Endodermal cell (in vitro differentiated cells): ENCODE data around the gene PRSS36. TPM values are rescaled to one million over a fixed set of nuclear protein-coding genes. Genes with fewer than 3 reads are reported as not detected.

Experiments
- DNase-seq: peaks from one replicate; pipeline ENCODE4 v3.0.0-alpha.2; 2017
- H3K27ac ChIP-seq: 2 replicates; pipeline ENCODE4 v1.5.1; 2013; ENCODE audit warnings: mild to moderate bottlenecking, low read depth, low read length, moderate library complexity
- H3K27me3 ChIP-seq: 2 replicates; pipeline ENCODE4 v1.6.1; 2013; ENCODE audit warnings: mild to moderate bottlenecking, low read length, moderate library complexity; ENCODE audit not compliant: insufficient read depth, control insufficient read depth, poor library complexity, severe bottlenecking
- H3K36me3 ChIP-seq: 2 replicates; pipeline ENCODE4 v1.7.0; 2013; ENCODE audit warnings: mild to moderate bottlenecking, low read length, moderate library complexity; ENCODE audit not compliant: control insufficient read depth, insufficient read depth
- H3K4me1 ChIP-seq: one replicate; pipeline ENCODE4 v1.7.0; 2013; ENCODE audit warnings: low read length; ENCODE audit not compliant: control insufficient read depth, insufficient read depth
- H3K4me3 ChIP-seq: 2 replicates; pipeline ENCODE4 v1.5.1; 2013; ENCODE audit warnings: mild to moderate bottlenecking, low read length, moderate library complexity
- H3K9ac ChIP-seq: 2 replicates; pipeline ENCODE4 v1.6.1; 2013; ENCODE audit warnings: mild to moderate bottlenecking, low read length, moderate library complexity; ENCODE audit not compliant: poor library complexity, severe bottlenecking; ENCODE audit errors: extremely low read depth
- H3K9me3 ChIP-seq: 2 replicates; pipeline ENCODE4 v1.6.1; 2013; ENCODE audit warnings: mild to moderate bottlenecking, low read length, moderate library complexity; ENCODE audit not compliant: control insufficient read depth
- H3K27ac Mint-ChIP-seq: 2 replicates; pipeline ENCODE4 v1.8.0; 2020; ENCODE audit warnings: mixed read lengths
- H3K27me3 Mint-ChIP-seq: 2 replicates; pipeline ENCODE4 v1.8.0; 2021; ENCODE audit warnings: mild to moderate bottlenecking, mixed read lengths; ENCODE audit not compliant: insufficient read depth
- H3K36me3 Mint-ChIP-seq: 2 replicates; pipeline ENCODE4 v1.8.0; 2020; ENCODE audit warnings: low read depth, mixed read lengths
- H3K4me1 Mint-ChIP-seq: 2 replicates; pipeline ENCODE4 v1.8.0; 2020; ENCODE audit warnings: mixed read lengths
- H3K4me3 Mint-ChIP-seq: 2 replicates; pipeline ENCODE4 v1.8.0; 2020; ENCODE audit warnings: mild to moderate bottlenecking, moderate library complexity, mixed read lengths
- H3K9me3 Mint-ChIP-seq: 2 replicates; pipeline ENCODE4 v1.8.0; 2020; ENCODE audit warnings: mild to moderate bottlenecking, mixed read lengths
- WGBS, 2 experiments: methylation state at CpG; one replicate each; pipeline versions ENCODE4 v1.1.5 to v1.1.7; 2013; ENCODE audit warnings: missing lambda C conversion rate in 2 of 2, mixed read lengths in 1 of 2; ENCODE audit not compliant: insufficient coverage in 1 of 2, insufficient read length in 1 of 2; 5-methylcytosine and 5-hydroxymethylcytosine counted together
- total RNA-seq, 2 donors: library from RNA; stranded (reverse); fragmentation: NEBNext Ultra II Directional in 1 of 2; extraction: Animal tissue kit (Norgen Biotek cat#: 25700) in 1 of 2; gene quantifications; 2 replicates in 1 of 2; 3 replicates in 1 of 2; pipeline ENCODE4 v1.2.1, GENCODE V29; 2021
- TF ChIP-seq, protein P1 (sequence below): fragments of 200-600 bp; sonication (generic); conservative IDR thresholded peaks from 2 replicates; pipeline ENCODE4 v1.5.0; 2021; ENCODE audit warnings: antibody characterized with exemption, mild to moderate bottlenecking

The PRSS36 gene
- total RNA-seq, 2 donors from 2014 or later, result 0.22 to 0.71 TPM

- H3K4me3 Mint-ChIP-seq, result peak overlapping the region; percentile 57
- TF ChIP-seq, protein P1, sequence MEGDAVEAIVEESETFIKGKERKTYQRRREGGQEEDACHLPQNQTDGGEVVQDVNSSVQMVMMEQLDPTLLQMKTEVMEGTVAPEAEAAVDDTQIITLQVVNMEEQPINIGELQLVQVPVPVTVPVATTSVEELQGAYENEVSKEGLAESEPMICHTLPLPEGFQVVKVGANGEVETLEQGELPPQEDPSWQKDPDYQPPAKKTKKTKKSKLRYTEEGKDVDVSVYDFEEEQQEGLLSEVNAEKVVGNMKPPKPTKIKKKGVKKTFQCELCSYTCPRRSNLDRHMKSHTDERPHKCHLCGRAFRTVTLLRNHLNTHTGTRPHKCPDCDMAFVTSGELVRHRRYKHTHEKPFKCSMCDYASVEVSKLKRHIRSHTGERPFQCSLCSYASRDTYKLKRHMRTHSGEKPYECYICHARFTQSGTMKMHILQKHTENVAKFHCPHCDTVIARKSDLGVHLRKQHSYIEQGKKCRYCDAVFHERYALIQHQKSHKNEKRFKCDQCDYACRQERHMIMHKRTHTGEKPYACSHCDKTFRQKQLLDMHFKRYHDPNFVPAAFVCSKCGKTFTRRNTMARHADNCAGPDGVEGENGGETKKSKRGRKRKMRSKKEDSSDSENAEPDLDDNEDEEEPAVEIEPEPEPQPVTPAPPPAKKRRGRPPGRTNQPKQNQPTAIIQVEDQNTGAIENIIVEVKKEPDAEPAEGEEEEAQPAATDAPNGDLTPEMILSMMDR, result no peak
- peaks cover 32% of the 10 kb centered on the region for H3K36me3 Mint-ChIP-seq
- H3K27me3 ChIP-seq, result no peaks in the 10 kb centered on the region
- no peak overlapping the region for H3K27ac ChIP-seq
- no peaks in the 10 kb centered on the region for H3K9me3 ChIP-seq
- no peak overlapping the region for H3K4me3 ChIP-seq
- no peaks in the 10 kb centered on the region for H3K4me1 Mint-ChIP-seq
- H3K27me3 Mint-ChIP-seq, result no peaks in the 10 kb centered on the region
- H3K9ac ChIP-seq, result no peak overlapping the region
- no peak overlapping the region for H3K27ac Mint-ChIP-seq
- H3K4me1 ChIP-seq, result no peaks in the 10 kb centered on the region
- 94% methylated on average over 8 to 12 of the region's 12 CpGs for WGBS, 2 experiments
- H3K9me3 Mint-ChIP-seq, result peaks cover 2% of the 10 kb centered on the region
- peaks cover 33% of the 10 kb centered on the region for H3K36me3 ChIP-seq
- no peak for DNase-seq
Observed at GRCh38 chr16:31109622-31110021, 40.2 kb downstream of the PRSS36 start.

DNA sequence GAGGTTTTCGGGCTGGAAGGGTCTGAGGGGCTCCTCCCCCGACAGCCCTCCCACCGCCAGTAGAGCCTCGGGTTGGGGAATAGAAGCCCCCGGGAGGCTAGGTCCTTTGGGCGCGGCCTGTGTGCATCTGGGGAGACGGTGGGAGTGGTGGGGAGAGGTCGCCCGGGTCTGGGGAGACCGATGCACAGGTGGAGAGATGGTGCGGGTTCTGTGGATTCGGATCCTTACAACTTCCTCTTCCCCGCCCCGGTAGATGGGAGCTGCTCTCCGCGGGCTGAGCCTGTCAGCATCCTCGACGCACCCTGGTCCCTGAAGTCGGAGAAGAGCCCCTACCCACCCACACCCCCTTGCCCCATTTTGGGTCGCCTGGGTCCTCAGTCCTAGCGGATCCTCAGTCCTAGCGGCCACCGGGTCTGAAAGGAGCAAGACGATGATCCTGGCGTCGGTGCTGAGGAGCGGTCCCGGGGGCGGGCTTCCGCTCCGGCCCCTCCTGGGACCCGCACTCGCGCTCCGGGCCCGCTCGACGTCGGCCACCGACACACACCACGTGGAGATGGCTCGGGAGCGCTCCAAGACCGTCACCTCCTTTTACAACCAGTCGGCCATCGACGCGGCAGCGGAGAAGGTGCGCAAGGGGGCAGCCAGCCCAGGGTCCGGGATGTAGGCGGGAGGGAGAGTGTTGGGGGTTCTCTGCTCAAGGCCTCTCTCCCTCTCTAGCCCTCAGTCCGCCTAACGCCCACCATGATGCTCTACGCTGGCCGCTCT lies 40.9 kb downstream of the PRSS36 start:
- Histone ChIP-seq H3K27ac (no peak overlapping the region), H3K9ac (peak overlapping the region; percentile 38), H3K27me3 (no peaks in the 10 kb centered on the region), H3K36me3 (peaks cover 33% of the 10 kb centered on the region), H3K9me3 (no peaks in the 10 kb centered on the region), H3K4me3 (peak overlapping the region; percentile 80), H3K4me1 (no peaks in the 10 kb centered on the region)
- TF ChIP-seq, protein P1, result no peak
- H3K27me3 Mint-ChIP-seq, result no peaks in the 10 kb centered on the region
- peaks cover 32% of the 10 kb centered on the region for H3K36me3 Mint-ChIP-seq
- H3K4me3 Mint-ChIP-seq, result peak overlapping the region; percentile 57
- H3K27ac Mint-ChIP-seq, result no peak overlapping the region
- no peak for DNase-seq
- no peaks in the 10 kb centered on the region for H3K4me1 Mint-ChIP-seq
- 63 to 76% methylated on average over 35 to 57 of the region's 57 CpGs for WGBS, 2 experiments
- H3K9me3 Mint-ChIP-seq, result peaks cover 2% of the 10 kb centered on the region

DNA sequence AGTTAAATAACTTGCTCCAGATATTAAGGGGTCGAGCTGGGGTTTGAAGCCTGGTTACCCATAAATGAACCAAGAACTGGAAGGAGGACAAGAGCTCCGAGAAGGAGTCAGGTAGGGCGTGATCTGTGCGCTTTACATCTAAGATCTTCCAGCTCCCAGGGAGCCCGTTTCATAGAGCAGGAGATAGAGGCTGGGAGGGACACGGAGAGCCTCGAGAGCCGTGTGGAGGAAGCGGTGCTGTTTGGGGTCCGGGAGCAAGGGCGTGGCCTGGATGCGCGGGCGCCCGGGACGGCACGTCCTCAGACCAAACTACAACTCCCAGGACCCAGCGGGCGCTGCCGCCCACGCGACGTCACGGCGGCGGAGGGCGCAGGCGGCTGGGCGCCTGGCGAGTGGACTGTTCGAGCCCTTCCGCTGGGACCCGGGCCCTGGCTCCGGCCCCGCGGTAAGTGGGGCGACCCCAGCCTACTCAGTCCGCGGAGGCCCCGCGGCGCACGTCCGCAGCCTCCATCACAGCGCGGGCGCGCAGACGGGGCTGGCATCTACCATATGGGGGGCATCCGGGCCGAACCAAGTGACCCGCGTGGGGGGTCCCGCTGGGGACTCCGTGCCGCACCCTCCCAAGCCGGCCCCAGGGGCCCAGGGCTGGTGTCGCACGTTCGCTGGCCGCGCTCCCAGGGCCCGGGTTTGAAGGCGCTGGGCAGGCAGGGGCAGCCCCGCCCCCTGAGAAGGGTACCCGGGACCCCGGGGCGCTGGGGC lies 41.7 kb downstream of the PRSS36 start, which contains the start of gene BCKDK:
BCKDK (plus strand) TSS at position 352 of the 759 bp plus-strand sequence. CDS start 838 bp downstream, outside the sequence.
- Histone ChIP-seq H3K9me3 (no peaks in the 10 kb centered on the region), H3K36me3 (peaks cover 31% of the 10 kb centered on the region), H3K27me3 (no peaks in the 10 kb centered on the region), H3K4me3 (peak within 1 kb of the TSS; percentile 80), H3K27ac (no peak within 1 kb of the TSS), H3K4me1 (no peaks in the 10 kb centered on the region), H3K9ac (peak within 1 kb of the TSS; percentile 38)
- H3K36me3 Mint-ChIP-seq, result peaks cover 29% of the 10 kb centered on the region
- peak; percentile 88 for DNase-seq
- peak within 1 kb of the TSS; percentile 57 for H3K4me3 Mint-ChIP-seq
- no peaks in the 10 kb centered on the region for H3K27me3 Mint-ChIP-seq
- 5 to 14% methylated on average over 26 to 68 of the region's 68 CpGs for WGBS, 2 experiments
- H3K9me3 Mint-ChIP-seq, result peaks cover 5% of the 10 kb centered on the region
- TF ChIP-seq, protein P1, result no peak
- H3K4me1 Mint-ChIP-seq, result no peaks in the 10 kb centered on the region
- no peak within 1 kb of the TSS for H3K27ac Mint-ChIP-seq
